K562 (cell line): ENCODE measurements around the gene KCP. TPM values are rescaled to one million over a fixed set of nuclear protein-coding genes. Genes with fewer than 3 reads are reported as not detected.

Experiments used
- ARID2 ChIP-seq: fragments of 450-650 bp; IDR thresholded peaks from 2 replicates; pipeline ENCODE4 v1.6.1; 2017; ENCODE audit warnings: antibody characterized with exemption, mild to moderate bottlenecking
- EGR1 ChIP-seq: fragments of 450-650 bp; conservative IDR thresholded peaks from 2 replicates; pipeline ENCODE4 v1.6.1; 2017; ENCODE audit warnings: mild to moderate bottlenecking
- FOS ChIP-seq: IDR thresholded peaks from 3 replicates; pipeline ENCODE4 v1.6.1; 2011; ENCODE audit not compliant: insufficient read length; ENCODE audit errors: extremely low read depth
- NR4A1 ChIP-seq, 2 experiments: fragments of 250-450 bp in 1 of 2; fragments of 450-650 bp in 1 of 2; sonication (Bioruptor Pico) in 1 of 2; IDR thresholded peaks; 2 replicates each; pipeline versions ENCODE4 v1.4.0 to v1.6.1; 2016 to 2020; ENCODE audit warnings: mild to moderate bottlenecking in 2 of 2, missing compliant biosample characterization in 1 of 2, missing genetic modification characterization in 1 of 2, moderate library complexity in 1 of 2
- ZBTB7A ChIP-seq: IDR thresholded peaks from 2 replicates; pipeline ENCODE4 v1.6.1; 2011; ENCODE audit warnings: low read depth, mild to moderate bottlenecking, low read length, moderate library complexity, borderline replicate concordance; ENCODE audit not compliant: control insufficient read depth
- polyA plus RNA-seq, 8 experiments: library from polyadenylated mRNA; depleted of rRNA in 4 of 8; stranded (reverse) in 5 of 8; unstranded in 3 of 8; fragments of >200 nt; fragmentation: Nextera tagmentation in 2 of 8; fragmentation: Illumina TruSeq in 1 of 8; extraction: Ambion mirVana in 2 of 8; extraction: Trizol in 1 of 8; gene quantifications; 2 replicates each; pipeline versions ENCODE4 v1.2.1 to v1.2.3, GENCODE V29; 2011 to 2014; ENCODE audit warnings: inconsistent platforms in 1 of 8, missing spikeins in 1 of 8
- total RNA-seq, 7 experiments: library from RNA; depleted of rRNA in 6 of 7; stranded (reverse); fragments of >200 nt in 6 of 7; fragmentation: Illumina TruSeq in 2 of 7; extraction: Trizol in 2 of 7; gene quantifications; 2 replicates each; pipeline versions ENCODE4 v1.2.1 to v1.2.3, GENCODE V29; 2011 to 2021; ENCODE audit warnings: low replicate concordance in 1 of 7
- TF ChIP-seq, protein P1 (sequence below): fragments of 250-450 bp; sonication (Bioruptor Pico); IDR thresholded peaks from 2 replicates; pipeline ENCODE4 v1.5.0; 2021; ENCODE audit warnings: mild to moderate bottlenecking, borderline replicate concordance
- TF ChIP-seq, protein P2 (sequence below), 2 experiments: fragments of 450-650 bp; formaldehyde crosslinking in 1 of 2; IDR thresholded peaks; 2 replicates each; pipeline versions ENCODE4 v1.4.0 to v1.6.1; 2014 to 2020; ENCODE audit warnings: mild to moderate bottlenecking in 2 of 2, borderline replicate concordance in 1 of 2, low read depth in 1 of 2
- TF ChIP-seq, protein P3 (sequence below): sonication (generic); formaldehyde crosslinking; IDR thresholded peaks from 2 replicates; pipeline ENCODE4 v1.8.0; 2023; ENCODE audit warnings: mild to moderate bottlenecking, missing genetic modification reagents

Gene KCP
- total and polyA plus RNA-seq, 9 of the 15 experiments (the other 6 are each of a cell fraction or from before 2014, with no cell fraction given) = 0.06 to 0.17 (median 0.12) TPM; not detected in 3

DNA sequence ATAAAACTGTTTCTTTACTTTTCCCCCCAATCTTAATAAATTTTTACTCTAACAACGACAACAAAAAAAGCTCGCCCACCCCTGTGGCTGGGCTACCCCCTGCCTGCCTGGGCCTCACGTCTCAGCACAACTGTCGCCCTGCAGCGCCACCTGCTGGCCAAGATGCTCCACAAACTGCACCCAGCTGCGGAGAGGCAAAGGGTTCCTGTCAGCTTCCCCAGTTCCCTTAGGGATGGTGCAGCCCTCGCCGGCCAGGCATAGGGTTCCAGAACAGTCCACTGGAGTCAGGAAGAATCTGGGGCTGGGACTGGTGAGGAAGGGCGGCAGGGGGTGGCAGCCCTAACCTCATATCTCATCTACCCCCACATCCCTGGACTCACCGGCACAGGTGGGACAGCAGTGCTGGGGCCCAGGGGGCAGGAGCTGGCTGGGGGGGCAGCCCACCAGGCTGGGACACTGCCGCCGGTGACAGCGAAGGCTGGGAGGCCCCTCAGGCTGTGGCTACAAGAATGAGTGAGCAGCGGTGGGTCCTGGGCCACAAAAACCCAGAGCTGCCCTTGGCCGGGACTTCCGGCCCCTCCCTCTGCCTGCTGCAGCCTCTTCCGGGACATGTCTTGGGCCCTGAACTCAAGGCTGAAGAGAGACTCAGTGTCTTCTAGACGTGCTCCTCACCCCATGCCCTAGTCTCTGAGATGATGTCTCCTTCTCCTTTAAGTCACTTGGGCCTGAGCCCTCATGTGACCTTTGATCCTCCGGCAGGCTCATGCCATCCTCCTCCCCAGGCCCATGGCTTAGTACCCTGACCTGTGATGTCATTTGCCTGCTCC, 26.7 kb downstream of the KCP start (continued):
- TF ChIP-seq, protein P1, sequence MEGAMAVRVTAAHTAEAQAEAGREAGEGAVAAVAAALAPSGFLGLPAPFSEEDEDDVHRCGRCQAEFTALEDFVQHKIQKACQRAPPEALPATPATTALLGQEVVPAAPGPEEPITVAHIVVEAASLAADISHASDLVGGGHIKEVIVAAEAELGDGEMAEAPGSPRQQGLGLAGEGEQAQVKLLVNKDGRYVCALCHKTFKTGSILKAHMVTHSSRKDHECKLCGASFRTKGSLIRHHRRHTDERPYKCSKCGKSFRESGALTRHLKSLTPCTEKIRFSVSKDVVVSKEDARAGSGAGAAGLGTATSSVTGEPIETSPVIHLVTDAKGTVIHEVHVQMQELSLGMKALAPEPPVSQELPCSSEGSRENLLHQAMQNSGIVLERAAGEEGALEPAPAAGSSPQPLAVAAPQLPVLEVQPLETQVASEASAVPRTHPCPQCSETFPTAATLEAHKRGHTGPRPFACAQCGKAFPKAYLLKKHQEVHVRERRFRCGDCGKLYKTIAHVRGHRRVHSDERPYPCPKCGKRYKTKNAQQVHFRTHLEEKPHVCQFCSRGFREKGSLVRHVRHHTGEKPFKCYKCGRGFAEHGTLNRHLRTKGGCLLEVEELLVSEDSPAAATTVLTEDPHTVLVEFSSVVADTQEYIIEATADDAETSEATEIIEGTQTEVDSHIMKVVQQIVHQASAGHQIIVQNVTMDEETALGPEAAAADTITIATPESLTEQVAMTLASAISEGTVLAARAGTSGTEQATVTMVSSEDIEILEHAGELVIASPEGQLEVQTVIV (CRISPR knock-in tag) = no peak
- TF ChIP-seq ARID2 (peak; percentile 69; the same call in 1 of the 2 replicates), EGR1 (peak; percentile 49), FOS (no peak), ZBTB7A (peak; percentile 96), NR4A1 (CRISPR knock-in tag; IDR thresholded peaks at IDR 0.05) (0 out of 2 replicates have a peak, but pooled peaks have one; percentile 31), NR4A1 (tag; IDR thresholded peaks at IDR 0.05) (no peak)
- TF ChIP-seq, protein P2, sequence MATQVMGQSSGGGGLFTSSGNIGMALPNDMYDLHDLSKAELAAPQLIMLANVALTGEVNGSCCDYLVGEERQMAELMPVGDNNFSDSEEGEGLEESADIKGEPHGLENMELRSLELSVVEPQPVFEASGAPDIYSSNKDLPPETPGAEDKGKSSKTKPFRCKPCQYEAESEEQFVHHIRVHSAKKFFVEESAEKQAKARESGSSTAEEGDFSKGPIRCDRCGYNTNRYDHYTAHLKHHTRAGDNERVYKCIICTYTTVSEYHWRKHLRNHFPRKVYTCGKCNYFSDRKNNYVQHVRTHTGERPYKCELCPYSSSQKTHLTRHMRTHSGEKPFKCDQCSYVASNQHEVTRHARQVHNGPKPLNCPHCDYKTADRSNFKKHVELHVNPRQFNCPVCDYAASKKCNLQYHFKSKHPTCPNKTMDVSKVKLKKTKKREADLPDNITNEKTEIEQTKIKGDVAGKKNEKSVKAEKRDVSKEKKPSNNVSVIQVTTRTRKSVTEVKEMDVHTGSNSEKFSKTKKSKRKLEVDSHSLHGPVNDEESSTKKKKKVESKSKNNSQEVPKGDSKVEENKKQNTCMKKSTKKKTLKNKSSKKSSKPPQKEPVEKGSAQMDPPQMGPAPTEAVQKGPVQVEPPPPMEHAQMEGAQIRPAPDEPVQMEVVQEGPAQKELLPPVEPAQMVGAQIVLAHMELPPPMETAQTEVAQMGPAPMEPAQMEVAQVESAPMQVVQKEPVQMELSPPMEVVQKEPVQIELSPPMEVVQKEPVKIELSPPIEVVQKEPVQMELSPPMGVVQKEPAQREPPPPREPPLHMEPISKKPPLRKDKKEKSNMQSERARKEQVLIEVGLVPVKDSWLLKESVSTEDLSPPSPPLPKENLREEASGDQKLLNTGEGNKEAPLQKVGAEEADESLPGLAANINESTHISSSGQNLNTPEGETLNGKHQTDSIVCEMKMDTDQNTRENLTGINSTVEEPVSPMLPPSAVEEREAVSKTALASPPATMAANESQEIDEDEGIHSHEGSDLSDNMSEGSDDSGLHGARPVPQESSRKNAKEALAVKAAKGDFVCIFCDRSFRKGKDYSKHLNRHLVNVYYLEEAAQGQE (IDR thresholded peaks at IDR 0.05; ENCODE audit: borderline replicate concordance) = peak; percentile 78
- TF ChIP-seq, protein P2 (CRISPR knock-in tag; IDR thresholded peaks at IDR 0.05; ENCODE audit: low read depth) = no peak
- TF ChIP-seq, protein P3, sequence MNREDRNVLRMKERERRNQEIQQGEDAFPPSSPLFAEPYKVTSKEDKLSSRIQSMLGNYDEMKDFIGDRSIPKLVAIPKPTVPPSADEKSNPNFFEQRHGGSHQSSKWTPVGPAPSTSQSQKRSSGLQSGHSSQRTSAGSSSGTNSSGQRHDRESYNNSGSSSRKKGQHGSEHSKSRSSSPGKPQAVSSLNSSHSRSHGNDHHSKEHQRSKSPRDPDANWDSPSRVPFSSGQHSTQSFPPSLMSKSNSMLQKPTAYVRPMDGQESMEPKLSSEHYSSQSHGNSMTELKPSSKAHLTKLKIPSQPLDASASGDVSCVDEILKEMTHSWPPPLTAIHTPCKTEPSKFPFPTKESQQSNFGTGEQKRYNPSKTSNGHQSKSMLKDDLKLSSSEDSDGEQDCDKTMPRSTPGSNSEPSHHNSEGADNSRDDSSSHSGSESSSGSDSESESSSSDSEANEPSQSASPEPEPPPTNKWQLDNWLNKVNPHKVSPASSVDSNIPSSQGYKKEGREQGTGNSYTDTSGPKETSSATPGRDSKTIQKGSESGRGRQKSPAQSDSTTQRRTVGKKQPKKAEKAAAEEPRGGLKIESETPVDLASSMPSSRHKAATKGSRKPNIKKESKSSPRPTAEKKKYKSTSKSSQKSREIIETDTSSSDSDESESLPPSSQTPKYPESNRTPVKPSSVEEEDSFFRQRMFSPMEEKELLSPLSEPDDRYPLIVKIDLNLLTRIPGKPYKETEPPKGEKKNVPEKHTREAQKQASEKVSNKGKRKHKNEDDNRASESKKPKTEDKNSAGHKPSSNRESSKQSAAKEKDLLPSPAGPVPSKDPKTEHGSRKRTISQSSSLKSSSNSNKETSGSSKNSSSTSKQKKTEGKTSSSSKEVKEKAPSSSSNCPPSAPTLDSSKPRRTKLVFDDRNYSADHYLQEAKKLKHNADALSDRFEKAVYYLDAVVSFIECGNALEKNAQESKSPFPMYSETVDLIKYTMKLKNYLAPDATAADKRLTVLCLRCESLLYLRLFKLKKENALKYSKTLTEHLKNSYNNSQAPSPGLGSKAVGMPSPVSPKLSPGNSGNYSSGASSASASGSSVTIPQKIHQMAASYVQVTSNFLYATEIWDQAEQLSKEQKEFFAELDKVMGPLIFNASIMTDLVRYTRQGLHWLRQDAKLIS = 0 out of 2 replicates have a peak, but pooled peaks have one; percentile 26
